ENCODE measurements around the gene OGG1.

The OGG1 gene

DNA sequence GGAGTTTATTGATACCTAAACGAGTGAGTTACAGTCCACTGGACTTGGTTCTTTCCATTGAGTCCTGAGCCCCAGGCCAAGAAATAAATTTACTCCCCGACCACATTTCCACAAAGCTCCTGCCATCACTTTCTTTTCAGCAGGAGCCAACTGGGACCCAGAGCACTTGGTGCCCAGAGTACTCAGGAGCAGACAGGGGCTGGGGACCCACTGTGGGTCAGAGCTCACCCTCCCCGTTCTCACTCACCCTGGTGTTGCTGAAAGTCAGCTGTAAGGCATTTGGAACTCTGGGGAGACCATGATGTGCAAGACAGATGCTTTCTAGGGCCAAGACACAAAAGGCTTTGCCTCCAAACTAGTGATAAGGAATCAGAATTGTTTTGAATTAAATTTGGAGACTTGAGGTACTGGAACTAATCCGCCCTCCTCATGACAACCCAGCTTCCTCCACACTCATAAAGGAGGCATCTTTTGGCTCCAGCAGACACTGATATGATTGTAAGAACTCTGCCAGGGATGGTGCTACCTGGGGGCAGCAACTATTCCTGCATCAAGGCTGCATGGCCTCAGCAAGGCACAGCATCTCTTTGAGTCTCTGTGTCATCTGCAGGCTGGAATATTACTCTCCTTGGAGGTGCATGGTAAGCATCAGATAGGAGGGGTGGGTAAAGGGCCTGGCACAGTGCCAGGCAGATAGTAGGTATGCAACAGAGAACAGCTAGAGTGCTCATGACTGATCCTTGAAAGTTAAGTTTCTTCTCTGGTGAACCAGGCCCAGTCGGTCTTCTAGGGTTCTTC is 27.3 kb downstream of the OGG1 start:
- Histone ChIP-seq H3K27me3 (replicated peaks) (no peaks in the 10 kb centered on the region), H3K36me3 (replicated peaks) (peaks cover 12% of the 10 kb centered on the region), H3K4me3 (ENCODE audit: low read depth, low read length) (no peak overlapping the region), H3K27ac (no peak overlapping the region)
- in situ Hi-C loops (cut with HindIII; ENCODE audit: low pct_ligation_motif_present, low sequenced_read_pairs): no loop called here
- DNase-seq: no peak
- TF ChIP-seq, protein P1, sequence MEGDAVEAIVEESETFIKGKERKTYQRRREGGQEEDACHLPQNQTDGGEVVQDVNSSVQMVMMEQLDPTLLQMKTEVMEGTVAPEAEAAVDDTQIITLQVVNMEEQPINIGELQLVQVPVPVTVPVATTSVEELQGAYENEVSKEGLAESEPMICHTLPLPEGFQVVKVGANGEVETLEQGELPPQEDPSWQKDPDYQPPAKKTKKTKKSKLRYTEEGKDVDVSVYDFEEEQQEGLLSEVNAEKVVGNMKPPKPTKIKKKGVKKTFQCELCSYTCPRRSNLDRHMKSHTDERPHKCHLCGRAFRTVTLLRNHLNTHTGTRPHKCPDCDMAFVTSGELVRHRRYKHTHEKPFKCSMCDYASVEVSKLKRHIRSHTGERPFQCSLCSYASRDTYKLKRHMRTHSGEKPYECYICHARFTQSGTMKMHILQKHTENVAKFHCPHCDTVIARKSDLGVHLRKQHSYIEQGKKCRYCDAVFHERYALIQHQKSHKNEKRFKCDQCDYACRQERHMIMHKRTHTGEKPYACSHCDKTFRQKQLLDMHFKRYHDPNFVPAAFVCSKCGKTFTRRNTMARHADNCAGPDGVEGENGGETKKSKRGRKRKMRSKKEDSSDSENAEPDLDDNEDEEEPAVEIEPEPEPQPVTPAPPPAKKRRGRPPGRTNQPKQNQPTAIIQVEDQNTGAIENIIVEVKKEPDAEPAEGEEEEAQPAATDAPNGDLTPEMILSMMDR (IDR thresholded peaks at IDR 0.05; ENCODE audit: low read depth, low read length, missing control alignments): no peak

- DNase-seq: no peak
- Histone ChIP-seq H3K36me3 (replicated peaks) (peaks cover 16% of the 10 kb centered on the region), H3K27ac (no peak overlapping the region), H3K4me3 (ENCODE audit: low read depth, low read length) (no peak overlapping the region), H3K27me3 (replicated peaks) (no peaks in the 10 kb centered on the region)
- in situ Hi-C loops (cut with HindIII; ENCODE audit: low pct_ligation_motif_present, low sequenced_read_pairs): no loop called here
- TF ChIP-seq, protein P1 (IDR thresholded peaks at IDR 0.05; ENCODE audit: low read depth, low read length, missing control alignments): no peak
Observed at GRCh38 chr3:9777694-9778021, 27.9 kb downstream of the OGG1 start.

- in situ Hi-C loops (cut with HindIII; ENCODE audit: low pct_ligation_motif_present, low sequenced_read_pairs): no loop called here
Observed at GRCh38 chr3:9778143-9779074, 28.7 kb downstream of the OGG1 start.

GRCh38 chr3:9779075-9779593 is 29.4 kb downstream of the OGG1 start:
- DNase-seq: no peak
- TF ChIP-seq, protein P1 (IDR thresholded peaks at IDR 0.05; ENCODE audit: low read depth, low read length, missing control alignments): no peak
- Histone ChIP-seq H3K27ac (no peak overlapping the region), H3K27me3 (replicated peaks) (no peaks in the 10 kb centered on the region), H3K36me3 (replicated peaks) (peaks cover 20% of the 10 kb centered on the region), H3K4me3 (ENCODE audit: low read depth, low read length) (no peak overlapping the region)
- in situ Hi-C loops (cut with HindIII; ENCODE audit: low pct_ligation_motif_present, low sequenced_read_pairs): no loop called here

More at GRCh38 chr3:9778143-9779074, 28.7 kb downstream of the OGG1 start:
- peak; percentile 43 for DNase-seq
- H3K36me3 ChIP-seq (replicated peaks): peaks cover 16% of the 10 kb centered on the region
- TF ChIP-seq, protein P1 (IDR thresholded peaks at IDR 0.05; ENCODE audit: low read depth, low read length, missing control alignments): no peak
- no peaks in the 10 kb centered on the region for H3K27me3 ChIP-seq (replicated peaks)
- no peak overlapping the region for H3K27ac ChIP-seq
- H3K4me3 ChIP-seq (ENCODE audit: low read depth, low read length): no peak overlapping the region

DNA sequence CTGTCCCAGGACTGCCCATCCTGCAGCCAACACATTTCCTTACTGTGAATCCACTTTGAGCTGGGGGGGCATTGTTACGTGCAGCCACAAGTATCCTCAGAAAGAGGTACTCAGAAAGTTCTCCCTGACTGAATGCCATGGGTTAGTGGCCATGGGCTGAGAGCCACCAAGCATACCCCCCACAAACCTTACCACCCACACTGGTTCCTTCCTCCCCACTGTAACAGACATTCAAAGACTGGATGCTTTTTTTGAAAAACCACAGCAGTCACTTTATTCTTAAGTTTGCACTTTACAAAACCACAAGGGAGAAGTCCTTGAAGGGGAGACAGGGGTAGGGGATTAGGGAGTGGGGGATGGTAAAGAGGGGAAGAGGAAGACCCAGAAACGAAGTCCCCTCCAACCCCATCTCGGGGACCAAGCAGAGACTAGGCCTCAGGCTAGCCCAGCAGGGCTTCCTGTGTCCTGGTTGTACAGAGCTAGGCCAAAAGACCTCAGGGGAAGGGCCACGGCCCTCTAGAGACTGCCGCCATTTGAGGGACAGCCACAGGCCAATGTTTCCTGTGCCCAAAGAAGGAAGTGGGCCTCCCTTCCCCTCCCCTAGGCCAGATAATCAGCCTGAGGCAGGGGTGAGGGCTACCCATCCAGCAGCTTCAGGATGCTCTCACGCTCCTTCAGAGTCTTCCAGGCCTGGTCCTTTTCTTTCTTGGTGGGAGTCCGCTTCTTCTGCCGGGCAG is 30.1 kb downstream of the OGG1 start:
- no peak overlapping the region for H3K27ac ChIP-seq
- H3K4me3 ChIP-seq (ENCODE audit: low read depth, low read length): no peak overlapping the region
- H3K27me3 ChIP-seq (replicated peaks): no peaks in the 10 kb centered on the region
- DNase-seq: no peak
- TF ChIP-seq, protein P1 (IDR thresholded peaks at IDR 0.05; ENCODE audit: low read depth, low read length, missing control alignments): no peak
- H3K36me3 ChIP-seq (replicated peaks): peaks cover 23% of the 10 kb centered on the region
- in situ Hi-C loops (cut with HindIII; ENCODE audit: low pct_ligation_motif_present, low sequenced_read_pairs): no loop called here

All from brain microvascular endothelial cell (primary cell).